Measurements from ENCODE around the gene SP8.

DNA sequence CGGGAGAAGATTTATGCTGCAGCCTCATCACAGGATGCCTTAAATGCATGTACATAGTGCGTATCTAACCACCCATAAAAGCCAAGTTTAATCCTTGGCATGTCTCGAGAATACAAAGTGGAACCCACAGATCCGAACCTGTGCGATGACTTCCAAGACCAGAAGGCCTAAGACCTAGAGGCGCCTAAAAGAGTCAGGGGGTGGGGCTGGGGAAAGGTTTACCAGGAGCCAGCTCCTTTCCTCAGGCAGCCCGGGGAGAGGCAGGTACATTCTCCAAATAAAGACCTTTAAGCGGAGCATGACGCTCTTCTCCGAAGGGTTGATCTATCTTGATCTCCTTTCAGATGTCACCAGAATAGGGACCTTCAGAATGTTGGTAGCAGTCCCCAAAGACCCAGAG is 9.7 kb downstream of the SP8 start:
- TF ChIP-seq, protein P1, sequence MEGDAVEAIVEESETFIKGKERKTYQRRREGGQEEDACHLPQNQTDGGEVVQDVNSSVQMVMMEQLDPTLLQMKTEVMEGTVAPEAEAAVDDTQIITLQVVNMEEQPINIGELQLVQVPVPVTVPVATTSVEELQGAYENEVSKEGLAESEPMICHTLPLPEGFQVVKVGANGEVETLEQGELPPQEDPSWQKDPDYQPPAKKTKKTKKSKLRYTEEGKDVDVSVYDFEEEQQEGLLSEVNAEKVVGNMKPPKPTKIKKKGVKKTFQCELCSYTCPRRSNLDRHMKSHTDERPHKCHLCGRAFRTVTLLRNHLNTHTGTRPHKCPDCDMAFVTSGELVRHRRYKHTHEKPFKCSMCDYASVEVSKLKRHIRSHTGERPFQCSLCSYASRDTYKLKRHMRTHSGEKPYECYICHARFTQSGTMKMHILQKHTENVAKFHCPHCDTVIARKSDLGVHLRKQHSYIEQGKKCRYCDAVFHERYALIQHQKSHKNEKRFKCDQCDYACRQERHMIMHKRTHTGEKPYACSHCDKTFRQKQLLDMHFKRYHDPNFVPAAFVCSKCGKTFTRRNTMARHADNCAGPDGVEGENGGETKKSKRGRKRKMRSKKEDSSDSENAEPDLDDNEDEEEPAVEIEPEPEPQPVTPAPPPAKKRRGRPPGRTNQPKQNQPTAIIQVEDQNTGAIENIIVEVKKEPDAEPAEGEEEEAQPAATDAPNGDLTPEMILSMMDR (IDR thresholded peaks at IDR 0.05), result no peak
- no peak for TF ChIP-seq POLR2A (IDR thresholded peaks at IDR 0.05)
- TF ChIP-seq POLR2AphosphoS5 (IDR thresholded peaks at IDR 0.05), result no peak
- no peak for TF ChIP-seq EP300 (IDR thresholded peaks at IDR 0.05)

All from suprapubic skin (tissue), 4 donors.